Liver (tissue), 9 donors: ENCODE data around the gene PREP. TPM values are rescaled to one million over a fixed set of nuclear protein-coding genes. Genes with fewer than 3 reads are reported as not detected.

Experiments
- DNase-seq: peaks from one replicate; pipeline ENCODE4 v3.0.0-alpha.2; 2017; ENCODE audit warnings: low spot score
- H3K27ac ChIP-seq, 2 donors: one replicate each; pipeline ENCODE4 v1.7.0; 2013; ENCODE audit warnings: inconsistent platforms in 2 of 2, low read length in 2 of 2, control low read depth in 1 of 2, low read depth in 1 of 2, mild to moderate bottlenecking in 1 of 2
- H3K27me3 ChIP-seq, 4 donors: one replicate each; pipeline versions ENCODE4 v1.6.1 to v1.7.0; 2013; ENCODE audit warnings: low read length in 3 of 4, inconsistent platforms in 1 of 4, mild to moderate bottlenecking in 1 of 4, moderate library complexity in 1 of 4; ENCODE audit not compliant: control insufficient read depth in 4 of 4, insufficient read depth in 4 of 4
- H3K36me3 ChIP-seq, 4 donors: one replicate each; pipeline versions ENCODE4 v1.6.1 to v1.7.0; 2013; ENCODE audit warnings: low read length in 3 of 4, mild to moderate bottlenecking in 3 of 4, low read depth in 1 of 4, moderate library complexity in 1 of 4; ENCODE audit not compliant: control insufficient read depth in 4 of 4, insufficient read depth in 3 of 4
- H3K4me1 ChIP-seq, 4 donors: one replicate each; pipeline versions ENCODE4 v1.6.1 to v1.7.0; 2013; ENCODE audit warnings: low read length in 3 of 4, mild to moderate bottlenecking in 3 of 4, moderate library complexity in 1 of 4; ENCODE audit not compliant: control insufficient read depth in 4 of 4, insufficient read depth in 4 of 4
- H3K4me3 ChIP-seq, 3 donors: one replicate each; pipeline versions ENCODE4 v1.6.1 to v1.7.0; 2013; ENCODE audit warnings: low read length in 3 of 3, control low read depth in 1 of 3, low read depth in 1 of 3, mild to moderate bottlenecking in 1 of 3
- H3K9ac ChIP-seq, 2 donors: one replicate each; pipeline ENCODE4 v1.7.0; 2013; ENCODE audit warnings: low read length in 2 of 2, mild to moderate bottlenecking in 2 of 2, moderate library complexity in 2 of 2, control low read depth in 1 of 2, low read depth in 1 of 2
- H3K9me3 ChIP-seq, 4 donors: one replicate each; pipeline versions ENCODE4 v1.6.1 to v1.7.0; 2013; ENCODE audit warnings: low read length in 3 of 4; ENCODE audit not compliant: control insufficient read depth in 4 of 4
- FOXA1 ChIP-seq: IDR thresholded peaks from 2 replicates; pipeline ENCODE4 v1.6.1; 2016; ENCODE audit warnings: antibody characterized with exemption
- FOXA2 ChIP-seq: IDR thresholded peaks from 2 replicates; pipeline ENCODE4 v1.6.1; 2016; ENCODE audit warnings: antibody characterized with exemption
- GABPA ChIP-seq, 2 donors: IDR thresholded peaks in 1 of 2; conservative IDR thresholded peaks in 1 of 2; 2 replicates each; pipeline ENCODE4 v1.6.1; 2016; ENCODE audit warnings: antibody characterized with exemption in 2 of 2, mild to moderate bottlenecking in 1 of 2, moderate library complexity in 1 of 2
- HNF4A ChIP-seq, 2 donors: conservative IDR thresholded peaks; 2 replicates each; pipeline ENCODE4 v1.6.1; 2016; ENCODE audit warnings: antibody characterized with exemption in 2 of 2, mild to moderate bottlenecking in 2 of 2
- HNF4G ChIP-seq: IDR thresholded peaks from 2 replicates; pipeline ENCODE4 v1.6.1; 2016; ENCODE audit warnings: antibody characterized with exemption
- JUND ChIP-seq, 2 donors: IDR thresholded peaks; 2 replicates each; pipeline ENCODE4 v1.6.1; 2016; ENCODE audit warnings: antibody characterized with exemption in 2 of 2
- NR2F2 ChIP-seq: IDR thresholded peaks from 2 replicates; pipeline ENCODE4 v1.6.1; 2016; ENCODE audit warnings: antibody characterized with exemption
- RAD21 ChIP-seq, 2 donors: IDR thresholded peaks; 2 replicates each; pipeline ENCODE4 v1.6.1; 2016; ENCODE audit warnings: antibody characterized with exemption in 2 of 2, mild to moderate bottlenecking in 2 of 2
- RXRA ChIP-seq, 2 donors: IDR thresholded peaks; 2 replicates each; pipeline ENCODE4 v1.6.1; 2017 to 2018; ENCODE audit warnings: antibody characterized with exemption in 2 of 2, mild to moderate bottlenecking in 1 of 2
- SP1 ChIP-seq: IDR thresholded peaks from 2 replicates; pipeline ENCODE4 v1.6.1; 2018; ENCODE audit warnings: antibody characterized with exemption, mild to moderate bottlenecking
- TAF1 ChIP-seq: conservative IDR thresholded peaks from 2 replicates; pipeline ENCODE4 v1.6.1; 2016; ENCODE audit warnings: antibody characterized with exemption, mild to moderate bottlenecking
- YY1 ChIP-seq: IDR thresholded peaks from 2 replicates; pipeline ENCODE4 v1.6.1; 2016; ENCODE audit warnings: antibody characterized with exemption, mild to moderate bottlenecking
- WGBS: extraction: QIAGEN DNeasy Blood & Tissue Kit; methylation state at CpG from one replicate; pipeline ENCODE4 v1.1.7; 2013; 5-methylcytosine and 5-hydroxymethylcytosine counted together
- polyA plus RNA-seq, 2 donors: library from polyadenylated mRNA; stranded (reverse) in 1 of 2; unstranded in 1 of 2; fragments of 200-250 nt in 1 of 2; fragments of >200 nt in 1 of 2; fragmentation: Nextera tagmentation in 1 of 2; extraction: Ambion mirVana in 1 of 2; gene quantifications; one replicate each; pipeline versions ENCODE4 v1.2.1 to v1.2.3, GENCODE V29; 2013 to 2015
- total RNA-seq, 2 donors: library from RNA; depleted of rRNA; stranded (reverse); fragments of >200 nt; gene quantifications; one replicate each; pipeline ENCODE4 v1.2.3, GENCODE V29; 2014
- TF ChIP-seq, protein P1 (sequence below): IDR thresholded peaks from 2 replicates; pipeline ENCODE4 v1.6.1; 2016; ENCODE audit warnings: antibody characterized with exemption, mild to moderate bottlenecking
- TF ChIP-seq, protein P2 (sequence below): IDR thresholded peaks from 2 replicates; pipeline ENCODE4 v1.6.1; 2016; ENCODE audit warnings: antibody characterized with exemption
- TF ChIP-seq, protein P3 (sequence below): fragments of 150-350 bp; IDR thresholded peaks from 2 replicates; pipeline ENCODE4 v1.5.1; 2017; ENCODE audit warnings: improper control_type of control experiment, low read depth, low read length; ENCODE audit not compliant: missing input control
- TF ChIP-seq, protein P4 (sequence below): IDR thresholded peaks from 2 replicates; pipeline ENCODE4 v1.6.1; 2016; ENCODE audit warnings: antibody characterized with exemption
- TF ChIP-seq, protein P5 (sequence below): IDR thresholded peaks from 2 replicates; pipeline ENCODE4 v1.6.1; 2016; ENCODE audit warnings: antibody characterized with exemption
- donor health status: healthy.
- donor health status: healthy.
- donor health status: healthy.
- donor health status: healthy.
- donor health status: healthy.

The PREP gene
- total and polyA plus RNA-seq, 4 donors = 7.3 to 17.7 (median 13.0) TPM

DNA sequence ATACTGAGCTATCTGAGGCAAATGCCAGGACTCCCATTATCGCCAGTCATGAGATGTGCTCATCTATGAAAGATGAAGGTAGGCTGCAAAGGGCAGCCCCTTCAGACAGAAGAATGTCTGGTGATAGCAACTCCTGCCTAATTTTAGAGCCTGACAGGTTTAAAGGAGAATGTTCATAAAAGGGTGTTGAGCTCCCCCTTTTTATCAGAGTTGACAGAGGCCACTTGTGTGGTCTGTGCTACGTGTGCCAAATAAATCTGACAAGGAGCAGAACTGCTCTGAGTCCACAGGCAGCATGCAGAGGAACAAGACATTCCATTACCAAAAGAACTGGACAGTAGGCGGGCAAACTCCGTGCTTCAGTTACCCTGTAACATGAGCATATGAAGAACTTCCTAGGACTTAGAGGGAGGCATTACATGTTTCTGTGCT lies 101.8 kb downstream of the PREP start:
- H3K9ac ChIP-seq = no peak overlapping the region
- no peak overlapping the region for H3K27ac ChIP-seq
- 93% methylated on average over 4 of the region's 4 CpGs for WGBS
- no peaks in the 10 kb centered on the region for H3K27me3 ChIP-seq
- H3K9me3 ChIP-seq = no peaks in the 10 kb centered on the region
- no peak for TF ChIP-seq YY1
- TF ChIP-seq FOXA2 = no peak
- TF ChIP-seq JUND (IDR thresholded peaks at IDR 0.05) = no peak
- TF ChIP-seq HNF4G = no peak
- no peak for TF ChIP-seq RAD21 (IDR thresholded peaks at IDR 0.05)
- TF ChIP-seq TAF1 = no peak
- TF ChIP-seq, protein P1, sequence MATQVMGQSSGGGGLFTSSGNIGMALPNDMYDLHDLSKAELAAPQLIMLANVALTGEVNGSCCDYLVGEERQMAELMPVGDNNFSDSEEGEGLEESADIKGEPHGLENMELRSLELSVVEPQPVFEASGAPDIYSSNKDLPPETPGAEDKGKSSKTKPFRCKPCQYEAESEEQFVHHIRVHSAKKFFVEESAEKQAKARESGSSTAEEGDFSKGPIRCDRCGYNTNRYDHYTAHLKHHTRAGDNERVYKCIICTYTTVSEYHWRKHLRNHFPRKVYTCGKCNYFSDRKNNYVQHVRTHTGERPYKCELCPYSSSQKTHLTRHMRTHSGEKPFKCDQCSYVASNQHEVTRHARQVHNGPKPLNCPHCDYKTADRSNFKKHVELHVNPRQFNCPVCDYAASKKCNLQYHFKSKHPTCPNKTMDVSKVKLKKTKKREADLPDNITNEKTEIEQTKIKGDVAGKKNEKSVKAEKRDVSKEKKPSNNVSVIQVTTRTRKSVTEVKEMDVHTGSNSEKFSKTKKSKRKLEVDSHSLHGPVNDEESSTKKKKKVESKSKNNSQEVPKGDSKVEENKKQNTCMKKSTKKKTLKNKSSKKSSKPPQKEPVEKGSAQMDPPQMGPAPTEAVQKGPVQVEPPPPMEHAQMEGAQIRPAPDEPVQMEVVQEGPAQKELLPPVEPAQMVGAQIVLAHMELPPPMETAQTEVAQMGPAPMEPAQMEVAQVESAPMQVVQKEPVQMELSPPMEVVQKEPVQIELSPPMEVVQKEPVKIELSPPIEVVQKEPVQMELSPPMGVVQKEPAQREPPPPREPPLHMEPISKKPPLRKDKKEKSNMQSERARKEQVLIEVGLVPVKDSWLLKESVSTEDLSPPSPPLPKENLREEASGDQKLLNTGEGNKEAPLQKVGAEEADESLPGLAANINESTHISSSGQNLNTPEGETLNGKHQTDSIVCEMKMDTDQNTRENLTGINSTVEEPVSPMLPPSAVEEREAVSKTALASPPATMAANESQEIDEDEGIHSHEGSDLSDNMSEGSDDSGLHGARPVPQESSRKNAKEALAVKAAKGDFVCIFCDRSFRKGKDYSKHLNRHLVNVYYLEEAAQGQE = no peak
- TF ChIP-seq NR2F2 = no peak
- peaks cover 0 to 9% (median 5%) of the 10 kb centered on the region in 4 donors for H3K36me3 ChIP-seq
- DNase-seq = no peak
- H3K4me1 ChIP-seq = no peaks in the 10 kb centered on the region
- no peak overlapping the region for H3K4me3 ChIP-seq

DNA sequence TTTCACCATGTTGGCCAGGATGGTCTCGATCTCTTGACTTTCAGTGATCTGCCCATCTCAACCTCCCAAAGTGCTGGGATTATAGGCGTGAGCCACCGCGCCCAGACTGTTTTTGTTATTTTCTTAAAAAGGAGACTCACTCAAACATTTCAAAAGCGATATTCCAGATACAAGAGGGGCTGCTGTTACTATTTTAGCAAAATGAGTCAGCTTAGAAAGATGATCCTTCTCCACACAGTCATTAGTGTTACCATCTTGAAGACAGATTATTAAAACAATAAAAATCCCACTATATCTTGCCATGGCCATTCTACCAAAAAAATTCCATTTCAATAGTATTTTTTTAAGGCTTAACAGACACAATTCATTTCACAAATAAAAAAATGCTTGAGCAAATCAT lies 102.8 kb downstream of the PREP start:
- over 99% methylated on average over 5 of the region's 5 CpGs for WGBS
- Histone ChIP-seq H3K9ac (no peak overlapping the region), H3K27me3 (no peaks in the 10 kb centered on the region), H3K36me3 (peaks cover 0 to 9% (median 5%) of the 10 kb centered on the region in 4 donors), H3K27ac (no peak overlapping the region), H3K4me3 (no peak overlapping the region), H3K9me3 (no peaks in the 10 kb centered on the region), H3K4me1 (no peaks in the 10 kb centered on the region)
- TF ChIP-seq FOXA2 = no peak
- TF ChIP-seq, protein P2, sequence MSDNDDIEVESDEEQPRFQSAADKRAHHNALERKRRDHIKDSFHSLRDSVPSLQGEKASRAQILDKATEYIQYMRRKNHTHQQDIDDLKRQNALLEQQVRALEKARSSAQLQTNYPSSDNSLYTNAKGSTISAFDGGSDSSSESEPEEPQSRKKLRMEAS = no peak
- TF ChIP-seq RXRA (IDR thresholded peaks at IDR 0.05) = no peak
- no peak for TF ChIP-seq JUND (IDR thresholded peaks at IDR 0.05)
- TF ChIP-seq, protein P3, sequence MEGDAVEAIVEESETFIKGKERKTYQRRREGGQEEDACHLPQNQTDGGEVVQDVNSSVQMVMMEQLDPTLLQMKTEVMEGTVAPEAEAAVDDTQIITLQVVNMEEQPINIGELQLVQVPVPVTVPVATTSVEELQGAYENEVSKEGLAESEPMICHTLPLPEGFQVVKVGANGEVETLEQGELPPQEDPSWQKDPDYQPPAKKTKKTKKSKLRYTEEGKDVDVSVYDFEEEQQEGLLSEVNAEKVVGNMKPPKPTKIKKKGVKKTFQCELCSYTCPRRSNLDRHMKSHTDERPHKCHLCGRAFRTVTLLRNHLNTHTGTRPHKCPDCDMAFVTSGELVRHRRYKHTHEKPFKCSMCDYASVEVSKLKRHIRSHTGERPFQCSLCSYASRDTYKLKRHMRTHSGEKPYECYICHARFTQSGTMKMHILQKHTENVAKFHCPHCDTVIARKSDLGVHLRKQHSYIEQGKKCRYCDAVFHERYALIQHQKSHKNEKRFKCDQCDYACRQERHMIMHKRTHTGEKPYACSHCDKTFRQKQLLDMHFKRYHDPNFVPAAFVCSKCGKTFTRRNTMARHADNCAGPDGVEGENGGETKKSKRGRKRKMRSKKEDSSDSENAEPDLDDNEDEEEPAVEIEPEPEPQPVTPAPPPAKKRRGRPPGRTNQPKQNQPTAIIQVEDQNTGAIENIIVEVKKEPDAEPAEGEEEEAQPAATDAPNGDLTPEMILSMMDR = no peak
- no peak for TF ChIP-seq FOXA1
- no peak for TF ChIP-seq YY1
- TF ChIP-seq HNF4G = no peak
- DNase-seq = no peak

DNA sequence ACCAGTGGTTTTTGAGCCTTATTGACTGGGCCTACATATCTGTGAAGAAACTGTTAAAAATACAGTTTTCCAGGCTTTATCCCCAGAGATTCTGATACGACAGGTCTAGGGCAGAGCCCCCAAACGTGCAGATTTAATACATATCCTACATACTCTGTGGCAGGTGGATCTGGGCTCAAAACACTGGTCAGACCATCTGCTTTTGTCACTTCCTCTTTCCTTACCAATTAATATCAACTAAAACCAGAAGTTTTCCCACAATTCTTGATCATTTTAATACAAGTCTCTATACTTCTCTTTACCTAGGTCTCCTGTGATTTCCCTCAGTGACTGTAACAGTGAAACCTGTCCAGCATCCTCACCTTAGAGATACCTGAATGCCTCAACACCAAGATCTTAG lies 108.8 kb downstream of the PREP start:
- 98% methylated on average over 2 of the region's 2 CpGs for WGBS
- H3K4me1 ChIP-seq = peaks cover 0 to 5% (median 0%) of the 10 kb centered on the region in 4 donors
- H3K27ac ChIP-seq = no peak overlapping the region
- peaks cover 0 to 2% (median under 1%) of the 10 kb centered on the region in 4 donors for H3K36me3 ChIP-seq
- TF ChIP-seq, protein P2 = no peak
- TF ChIP-seq, protein P4, sequence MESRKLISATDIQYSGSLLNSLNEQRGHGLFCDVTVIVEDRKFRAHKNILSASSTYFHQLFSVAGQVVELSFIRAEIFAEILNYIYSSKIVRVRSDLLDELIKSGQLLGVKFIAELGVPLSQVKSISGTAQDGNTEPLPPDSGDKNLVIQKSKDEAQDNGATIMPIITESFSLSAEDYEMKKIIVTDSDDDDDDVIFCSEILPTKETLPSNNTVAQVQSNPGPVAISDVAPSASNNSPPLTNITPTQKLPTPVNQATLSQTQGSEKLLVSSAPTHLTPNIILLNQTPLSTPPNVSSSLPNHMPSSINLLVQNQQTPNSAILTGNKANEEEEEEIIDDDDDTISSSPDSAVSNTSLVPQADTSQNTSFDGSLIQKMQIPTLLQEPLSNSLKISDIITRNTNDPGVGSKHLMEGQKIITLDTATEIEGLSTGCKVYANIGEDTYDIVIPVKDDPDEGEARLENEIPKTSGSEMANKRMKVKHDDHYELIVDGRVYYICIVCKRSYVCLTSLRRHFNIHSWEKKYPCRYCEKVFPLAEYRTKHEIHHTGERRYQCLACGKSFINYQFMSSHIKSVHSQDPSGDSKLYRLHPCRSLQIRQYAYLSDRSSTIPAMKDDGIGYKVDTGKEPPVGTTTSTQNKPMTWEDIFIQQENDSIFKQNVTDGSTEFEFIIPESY = no peak
- no peak for TF ChIP-seq FOXA2
- no peak for TF ChIP-seq SP1
- TF ChIP-seq JUND (IDR thresholded peaks at IDR 0.05) = no peak
- TF ChIP-seq NR2F2 = no peak
- TF ChIP-seq FOXA1 = no peak
- TF ChIP-seq, protein P5, sequence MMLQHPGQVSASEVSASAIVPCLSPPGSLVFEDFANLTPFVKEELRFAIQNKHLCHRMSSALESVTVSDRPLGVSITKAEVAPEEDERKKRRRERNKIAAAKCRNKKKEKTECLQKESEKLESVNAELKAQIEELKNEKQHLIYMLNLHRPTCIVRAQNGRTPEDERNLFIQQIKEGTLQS = no peak
- TF ChIP-seq HNF4A (conservative IDR thresholded peaks at IDR 0.05) = no peak
- TF ChIP-seq RXRA (IDR thresholded peaks at IDR 0.05) = no peak
- TF ChIP-seq GABPA (IDR thresholded peaks at IDR 0.05 in 1 of 2, conservative IDR thresholded peaks at IDR 0.05 in 1 of 2) = no peak
- no peak overlapping the region for H3K9ac ChIP-seq
- no peaks in the 10 kb centered on the region for H3K9me3 ChIP-seq
- H3K4me3 ChIP-seq = no peak overlapping the region
- DNase-seq = no peak
- no peaks in the 10 kb centered on the region for H3K27me3 ChIP-seq
